Measurements from ENCODE around the gene CD300H.
A peak's percentile ranks its signal among the peaks of the same experiment; 100 is the strongest.

The CD300H gene

DNA sequence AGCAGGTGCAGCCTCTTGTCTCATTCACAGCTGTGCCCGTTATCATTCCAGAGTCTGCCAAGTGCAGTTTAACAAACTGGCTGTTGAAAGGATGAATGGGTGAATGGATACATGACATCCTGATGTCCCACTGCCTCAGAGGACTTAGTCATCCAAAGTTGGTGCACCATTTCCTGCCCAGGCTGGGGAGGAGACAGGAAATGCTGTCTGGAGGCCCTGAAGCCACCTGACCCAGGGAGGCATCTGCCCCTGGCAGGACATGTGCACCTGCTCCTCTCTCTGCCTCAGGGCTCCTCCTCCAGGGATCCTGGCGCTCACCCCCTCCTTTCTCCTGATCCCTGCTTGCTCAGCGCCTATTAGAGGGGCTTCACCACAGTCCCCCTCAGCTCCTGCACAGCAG, 19.6 kb downstream of the CD300H start:
- no peak for DNase-seq

DNA sequence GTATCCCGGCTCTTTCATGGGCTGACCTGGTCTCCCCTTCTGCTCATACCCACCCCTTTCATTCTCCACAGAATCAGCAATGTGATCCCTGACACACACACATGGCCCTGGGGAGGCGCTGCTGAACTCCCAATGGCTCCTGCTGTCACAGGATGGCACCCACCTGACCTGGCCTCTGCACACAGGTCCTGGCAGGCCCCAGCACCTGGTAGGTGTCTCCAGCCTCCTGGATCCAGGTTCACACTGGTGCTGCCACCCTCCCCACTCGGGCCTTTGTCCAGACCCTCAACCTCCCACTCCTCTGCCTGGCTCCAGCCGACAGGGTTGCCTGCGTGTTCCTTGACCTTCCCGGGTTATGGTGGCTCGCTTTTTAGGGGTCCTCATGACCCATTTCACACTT, 20.0 kb downstream of the CD300H start:
- DNase-seq, result no peak

DNA sequence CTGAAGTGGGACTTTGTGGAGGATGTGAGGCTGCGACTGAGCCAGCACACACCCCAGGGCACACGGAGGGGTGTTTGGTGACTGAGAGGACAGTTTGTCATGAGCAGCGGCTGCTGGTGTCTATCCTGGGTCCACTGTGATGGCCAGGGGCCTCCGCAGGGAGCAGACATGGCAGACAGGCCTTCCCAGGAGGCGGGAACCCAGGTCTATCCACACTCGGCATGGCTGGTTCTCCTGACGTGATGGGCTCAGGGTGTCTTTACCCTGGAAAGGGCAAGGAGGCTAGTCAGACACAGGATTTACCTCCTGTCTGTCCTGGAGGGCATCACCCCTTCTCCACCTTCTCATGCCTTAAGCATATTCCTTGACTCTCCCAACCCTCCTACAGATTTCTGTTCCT, 20.7 kb downstream of the CD300H start:
- DNase-seq, result no peak

DNA sequence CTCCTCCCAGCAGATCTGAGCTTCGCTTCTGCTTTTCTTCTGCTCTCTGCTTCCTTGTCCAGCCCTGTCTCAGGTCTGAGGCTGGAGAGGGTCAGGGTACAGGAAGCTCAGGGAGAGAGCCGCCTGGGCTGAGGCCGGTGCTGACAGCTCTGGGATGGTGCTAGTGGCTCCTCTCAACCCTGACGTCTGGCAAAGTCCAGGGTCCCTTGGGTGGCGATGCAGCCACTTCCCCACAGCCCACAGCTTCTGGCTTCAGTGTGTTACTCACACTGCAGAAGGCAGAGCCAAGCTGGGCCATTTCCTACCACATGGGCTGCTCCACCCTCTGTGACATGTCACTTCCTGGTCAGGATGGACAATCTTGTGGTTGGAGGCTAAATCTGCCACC, 21.5 kb downstream of the CD300H start, which contains the start of gene CD300C:
Gene CD300C (minus strand): TSS at position 273 of the 388 bp plus-strand sequence. CDS start 333 bp downstream, outside the sequence.
- no peak for DNase-seq

DNA sequence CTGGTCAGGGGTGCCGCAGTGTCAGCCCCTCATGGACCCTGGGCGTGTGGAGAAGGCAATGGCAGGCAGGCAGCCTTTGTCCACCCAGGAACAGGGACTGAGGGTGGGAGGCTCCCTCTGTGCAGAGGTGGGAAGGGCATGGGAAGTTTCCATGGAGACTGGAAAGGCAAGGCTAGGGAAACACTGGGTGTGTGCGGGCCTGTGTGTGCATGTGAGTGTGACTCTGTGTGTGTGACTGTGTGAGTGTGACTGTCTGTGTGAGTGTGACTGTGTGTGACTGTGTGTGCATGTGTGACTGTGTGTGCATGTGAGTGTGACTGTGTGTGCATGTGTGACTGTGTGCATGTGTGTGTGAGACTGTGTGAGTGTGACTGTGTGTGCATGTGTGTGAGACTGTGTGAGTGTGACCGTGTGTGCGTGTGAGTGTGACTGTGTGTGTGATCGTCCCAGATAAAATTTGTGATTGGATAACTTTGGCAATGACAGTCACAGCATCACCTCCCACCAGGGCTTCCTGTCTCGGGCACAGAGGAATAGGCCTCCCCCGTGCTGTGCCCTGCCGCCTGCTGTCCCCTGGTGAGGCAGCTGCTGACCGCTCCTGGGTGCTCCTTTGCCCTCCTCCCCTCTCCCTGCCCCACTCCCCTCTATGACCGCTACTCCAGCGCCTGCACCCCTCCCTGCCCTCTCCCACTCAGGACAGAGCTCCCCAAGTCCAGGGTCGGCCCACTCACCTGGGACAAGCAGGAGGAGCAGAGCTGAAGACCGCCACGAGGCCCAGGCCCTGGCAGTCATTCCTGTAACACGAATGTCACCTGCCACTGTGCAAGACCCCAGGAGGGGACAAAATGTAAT, 22.1 kb downstream of the CD300H start:
- DNase-seq, result no peak

DNA sequence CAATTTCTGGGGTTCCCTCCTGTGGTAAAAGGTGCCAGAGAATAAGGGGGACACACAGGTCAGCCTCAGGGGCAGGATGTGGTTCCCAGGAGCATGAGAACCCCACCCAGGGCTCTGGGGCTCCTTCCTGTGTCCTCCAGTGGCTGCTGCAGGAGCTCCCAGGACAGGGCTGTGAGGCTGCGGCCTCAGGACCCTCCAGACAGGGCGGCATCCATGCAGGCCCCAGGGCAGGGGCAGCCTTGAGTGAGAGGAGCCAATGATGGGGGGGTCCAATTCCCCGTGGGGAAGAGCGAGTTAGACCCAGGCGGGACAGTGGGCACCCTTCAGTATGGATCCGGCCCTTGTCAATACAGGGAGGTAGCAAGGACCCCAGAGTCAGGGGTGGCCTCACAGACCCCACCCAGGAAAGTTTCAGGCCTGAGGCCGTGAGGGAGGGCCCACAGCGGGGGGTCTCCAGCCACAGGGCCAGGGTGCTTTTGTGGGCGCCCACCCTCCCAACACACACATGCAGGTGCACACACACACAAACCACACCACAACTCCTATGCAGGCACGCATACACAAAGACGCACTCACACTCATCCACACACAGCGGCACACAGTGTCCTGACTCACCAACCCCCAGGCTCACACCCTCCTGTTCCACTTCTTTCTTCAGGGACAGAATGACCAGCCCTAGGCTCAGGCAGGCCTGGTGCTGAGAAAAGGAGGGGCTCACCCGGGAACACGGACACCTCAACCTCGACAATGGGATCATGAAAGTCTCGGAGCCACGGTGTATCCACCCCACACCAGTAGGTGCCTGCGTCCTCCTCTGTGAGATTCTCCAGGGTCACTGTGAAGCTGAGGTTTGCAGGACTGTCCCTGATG, 23.2 kb downstream of the CD300H start:
- no peak for DNase-seq

DNA sequence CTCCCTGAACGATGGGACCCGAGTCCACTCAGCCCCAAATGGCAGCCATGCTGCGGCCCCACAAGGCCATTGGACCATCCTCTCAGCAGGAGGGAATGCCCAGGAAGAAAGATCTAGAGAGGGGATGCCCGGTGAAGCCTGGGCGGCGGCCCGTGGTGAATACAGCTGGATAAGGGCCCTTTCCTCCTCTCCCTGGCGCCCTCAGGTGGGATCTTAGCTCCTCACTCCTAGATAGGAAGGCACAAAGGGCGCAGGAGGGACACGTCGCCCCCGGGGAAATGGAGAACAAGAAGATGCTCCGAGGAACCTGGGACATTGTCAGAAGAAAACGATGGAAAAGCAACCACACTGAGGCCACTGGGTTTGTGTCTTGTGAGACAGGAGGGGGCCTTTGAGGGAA, 23.9 kb downstream of the CD300H start:
- DNase-seq, result no peak

DNA sequence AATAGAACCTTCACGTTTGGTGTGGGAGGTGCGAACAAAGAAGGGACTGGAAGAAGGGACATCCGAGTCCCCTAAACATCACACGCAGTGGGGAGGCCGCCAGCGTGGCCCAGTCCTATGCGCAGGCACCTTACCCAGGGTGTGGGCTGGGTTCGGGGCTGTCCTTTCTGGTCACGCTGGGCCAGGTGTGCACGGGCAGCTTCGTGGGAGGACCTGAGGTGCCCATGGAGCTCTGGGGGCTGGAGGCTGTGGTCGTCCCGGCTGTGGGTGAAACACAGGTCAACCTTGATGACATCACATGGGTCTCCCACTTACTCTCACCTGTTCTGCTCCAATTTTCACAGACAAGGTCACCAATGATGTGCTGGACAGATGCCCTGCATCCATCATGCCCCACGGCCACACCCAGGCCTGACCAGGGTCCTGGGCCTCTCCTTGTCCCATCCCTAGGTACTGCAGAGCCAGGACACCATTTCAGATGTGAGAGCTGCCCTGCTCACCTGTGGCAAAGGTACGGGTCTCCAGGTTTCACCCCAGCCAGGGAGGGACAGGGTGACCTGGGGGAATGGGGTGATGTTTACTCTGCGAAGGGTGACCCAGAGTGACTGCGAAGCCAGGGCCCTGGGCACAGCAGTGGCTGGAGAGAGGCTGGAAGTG, 24.5 kb downstream of the CD300H start:
- no peak for DNase-seq

DNA sequence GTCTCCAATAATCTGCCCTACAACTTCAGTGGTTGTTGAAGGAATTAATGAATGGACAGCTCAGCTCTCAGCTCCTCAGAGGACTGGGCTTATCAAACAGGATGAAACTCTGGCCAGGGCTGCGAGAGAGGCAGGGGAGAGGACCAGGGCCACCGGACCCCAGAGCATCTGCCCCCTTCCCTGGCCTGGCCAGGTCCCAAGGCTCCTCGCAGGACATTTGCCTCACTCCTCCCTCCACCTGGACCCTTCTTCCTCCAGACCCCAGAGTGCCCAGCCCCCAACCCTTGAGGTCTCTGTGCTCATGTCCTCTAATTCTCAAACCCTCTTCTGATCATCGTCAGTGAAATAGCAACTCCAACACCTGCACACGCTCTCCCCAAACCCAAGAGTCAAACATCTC, 25.1 kb downstream of the CD300H start:
- DNase-seq, result no peak

DNA sequence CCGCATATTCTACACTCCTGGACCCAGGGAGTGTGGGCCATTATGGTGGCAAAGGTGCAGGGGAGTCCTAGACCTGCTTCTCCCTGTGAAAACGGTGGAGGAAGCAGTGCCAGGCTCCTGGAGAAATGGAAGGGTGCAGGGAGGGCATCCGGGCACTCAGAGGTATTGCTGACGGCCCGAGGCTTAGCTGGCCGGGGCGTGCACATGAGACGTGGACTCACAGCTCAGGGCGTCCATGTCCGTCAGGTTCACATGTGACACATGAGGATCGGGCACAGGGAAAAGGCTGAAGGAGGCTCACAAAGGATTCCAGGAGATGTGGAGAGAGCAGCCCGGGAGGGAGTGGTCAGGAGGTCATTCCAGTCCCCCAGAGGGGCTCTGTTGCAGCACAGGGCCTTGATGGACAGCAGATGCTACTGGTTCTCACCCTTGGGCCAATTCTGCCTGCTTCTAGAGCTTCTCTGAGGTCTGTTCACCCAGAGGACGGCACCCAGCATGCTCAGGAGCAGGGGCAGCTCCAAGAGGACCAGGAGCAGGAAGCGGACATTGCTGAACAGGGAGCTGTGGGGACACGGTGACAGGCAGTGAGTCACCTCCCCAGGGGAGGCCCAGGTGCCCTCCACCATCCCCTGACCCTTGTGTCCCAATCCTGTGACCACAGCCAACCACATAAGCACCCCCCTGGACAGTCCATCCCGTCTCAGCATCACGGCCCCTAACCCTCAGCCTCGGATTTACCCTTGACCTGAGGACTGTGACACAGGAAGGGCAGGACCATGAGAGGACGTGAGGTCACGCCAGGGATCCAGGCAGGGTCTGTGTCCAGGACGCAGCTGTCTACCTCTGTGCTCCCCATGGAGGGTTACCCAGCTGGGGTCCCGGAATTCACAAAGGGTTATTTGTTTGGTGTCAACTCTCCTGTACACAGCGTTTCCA, 25.9 kb downstream of the CD300H start:
- DNase-seq, result no peak

DNA sequence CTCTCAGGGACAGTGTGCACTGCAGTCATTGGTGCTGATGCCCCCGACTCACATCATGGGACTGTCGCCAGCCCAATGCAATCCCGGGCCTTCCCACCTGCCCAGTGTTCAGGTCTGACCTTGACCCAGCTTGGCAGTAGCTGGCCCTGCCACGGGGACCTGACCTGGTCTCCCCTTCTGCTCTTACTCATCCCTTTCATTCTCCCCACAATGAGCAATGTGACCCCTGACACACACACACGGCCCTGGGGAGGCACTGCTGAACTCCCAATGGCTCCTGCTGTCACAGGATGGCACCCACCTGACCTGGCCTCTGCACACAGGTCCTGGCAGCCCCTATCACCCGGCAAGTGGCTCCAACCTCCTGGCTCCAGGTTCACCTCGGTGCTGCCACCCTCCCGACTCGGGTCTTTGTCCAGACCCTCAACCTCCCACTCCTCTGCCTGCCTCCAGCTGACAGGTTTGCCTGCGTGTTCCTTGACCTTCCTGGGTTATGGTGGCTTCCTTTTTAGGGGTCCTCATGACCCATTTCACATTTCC, 28.0 kb downstream of the CD300H start:
- no peak for DNase-seq

DNA sequence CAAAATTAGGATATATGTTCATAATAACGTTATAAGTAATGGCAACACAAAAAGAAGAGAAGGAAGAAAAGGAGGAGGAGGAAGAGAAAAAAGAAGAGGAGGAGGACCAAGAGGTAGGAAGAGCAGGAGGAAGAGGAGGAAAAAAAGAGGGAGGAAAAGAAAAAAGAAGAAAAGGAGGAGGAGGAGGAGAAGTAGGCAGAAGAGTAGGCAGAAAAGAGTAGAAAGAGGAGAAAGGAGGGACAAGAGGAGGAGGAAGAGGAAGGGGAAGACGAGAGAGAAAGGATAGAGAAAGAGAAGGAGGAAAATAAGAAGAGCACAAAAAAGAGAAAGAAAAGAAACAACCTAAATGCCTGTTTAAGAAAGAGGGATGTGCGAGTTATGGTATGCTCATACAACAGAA, 30.4 kb downstream of the CD300H start:
- DNase-seq, result no peak

DNA sequence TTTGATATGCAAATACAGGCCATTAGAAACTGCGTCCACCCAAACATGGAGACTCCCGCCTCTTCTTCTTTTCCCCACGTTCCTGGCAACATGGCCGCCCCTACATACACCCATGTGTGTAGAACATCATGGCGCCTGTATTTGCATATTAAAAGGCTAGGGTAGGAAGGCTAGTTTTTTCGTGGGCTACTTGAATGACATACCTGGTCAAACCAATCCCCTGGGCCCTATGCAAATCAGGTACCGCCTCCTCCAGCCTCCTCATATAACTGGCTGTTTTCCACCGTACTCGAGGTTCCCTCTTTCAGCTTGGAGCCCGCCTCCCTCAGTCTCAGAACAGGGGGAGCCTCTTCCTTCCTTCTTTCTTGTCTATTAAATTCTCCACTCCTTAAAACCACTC, 35.2 kb downstream of the CD300H start:
- DNase-seq, result peak; percentile 19 to 74

DNA sequence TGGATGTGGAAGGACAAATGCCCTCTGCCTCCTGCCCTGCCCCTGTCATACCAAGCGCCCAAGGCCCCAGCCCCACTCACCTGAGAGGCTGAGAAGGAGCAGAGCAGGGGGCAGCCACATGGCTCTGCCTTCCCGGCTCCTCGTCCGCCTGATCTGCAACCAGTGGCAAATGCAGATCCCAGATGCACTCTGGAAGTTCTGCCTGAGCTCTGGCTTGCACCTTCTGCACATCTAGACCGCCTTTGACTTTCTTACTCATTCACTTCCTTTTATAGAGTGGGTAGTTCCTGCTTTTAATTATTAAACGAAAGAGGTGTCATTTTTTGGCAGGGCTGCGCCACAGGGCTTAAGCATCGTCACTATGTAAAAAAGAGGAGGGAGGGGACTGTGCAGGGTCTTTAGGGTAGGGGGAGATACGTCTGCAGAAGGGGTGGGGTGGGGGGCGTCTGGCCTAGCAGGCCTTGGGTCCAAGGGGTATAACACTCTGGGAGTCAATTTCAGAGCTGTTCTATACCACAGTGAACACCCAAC, 36.0 kb downstream of the CD300H start, which contains the start of gene CD300LB:
Gene CD300LB (minus strand): TSS at position 245 of the 531 bp plus-strand sequence. CDS start 125 bp downstream, at position 120.
- no peak for DNase-seq

DNA sequence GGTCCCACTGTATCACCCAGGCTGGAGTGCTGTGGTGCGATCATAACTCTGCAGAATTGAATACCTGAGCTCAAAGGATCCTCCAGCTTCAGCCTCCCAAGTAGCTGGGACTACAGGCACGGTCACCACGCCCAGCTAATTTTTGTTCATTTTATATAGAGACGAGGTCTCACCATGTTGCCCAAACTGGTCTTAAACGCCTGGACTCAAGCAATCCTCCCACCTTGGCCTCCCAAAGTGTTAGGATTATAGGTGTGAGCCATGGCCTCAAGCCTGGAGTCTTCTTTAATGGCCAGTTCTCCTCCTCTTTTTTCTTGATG, 36.5 kb downstream of the CD300H start:
- DNase-seq, result no peak

DNA sequence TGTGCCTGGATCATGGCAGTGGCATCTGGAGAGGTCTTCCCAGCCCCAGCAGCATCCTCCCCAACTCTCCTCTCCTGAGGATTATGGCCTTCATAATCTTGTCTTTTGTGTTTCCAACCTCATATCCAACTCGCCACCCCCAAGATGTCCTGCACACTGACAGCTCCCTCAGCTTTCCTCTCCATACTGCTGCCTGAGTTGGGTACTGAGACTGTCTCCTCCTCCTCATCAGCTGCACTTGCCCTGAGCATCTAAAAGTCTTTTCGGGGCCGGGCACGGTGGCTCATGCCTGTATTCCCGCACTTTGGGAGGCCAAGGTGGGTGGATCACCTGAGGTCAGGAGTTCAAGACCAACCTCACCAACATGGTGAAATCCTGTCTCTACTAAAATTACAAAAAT, 38.1 kb downstream of the CD300H start:
- DNase-seq, result no peak

DNA sequence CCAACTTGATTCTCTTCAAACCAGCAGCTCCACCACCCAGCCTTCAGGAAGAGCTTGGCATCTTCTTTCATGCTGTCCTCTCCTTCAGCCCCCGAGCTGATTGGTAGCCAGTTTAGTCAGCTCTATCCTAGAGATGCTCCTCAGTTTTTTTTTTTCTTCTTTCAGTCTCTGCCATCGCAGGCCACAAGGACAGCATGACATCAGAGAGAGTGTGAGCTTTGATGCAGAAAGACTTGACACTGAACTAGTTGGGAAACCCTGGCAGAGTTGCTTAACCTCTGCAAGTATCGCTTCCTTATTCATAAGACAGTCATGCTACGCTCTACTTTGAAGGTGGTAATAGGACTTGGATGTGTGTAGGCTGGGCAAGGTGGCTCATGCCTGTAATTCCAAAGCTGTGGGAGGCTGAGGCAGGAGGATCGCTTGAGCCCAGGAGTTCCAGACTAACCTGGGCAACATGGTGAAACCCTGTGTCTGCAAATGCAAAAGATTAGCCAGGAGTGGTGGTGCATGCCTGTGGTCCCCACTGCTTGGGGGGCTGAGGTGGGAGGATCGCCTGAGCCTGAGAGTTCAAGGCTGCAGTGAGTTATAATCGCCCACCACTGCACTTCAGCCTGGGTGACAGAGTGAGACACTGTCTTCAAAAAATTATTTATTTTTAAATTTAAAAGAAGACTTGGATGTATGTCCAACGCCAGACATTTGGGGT, 38.7 kb downstream of the CD300H start:
- no peak for DNase-seq

DNA sequence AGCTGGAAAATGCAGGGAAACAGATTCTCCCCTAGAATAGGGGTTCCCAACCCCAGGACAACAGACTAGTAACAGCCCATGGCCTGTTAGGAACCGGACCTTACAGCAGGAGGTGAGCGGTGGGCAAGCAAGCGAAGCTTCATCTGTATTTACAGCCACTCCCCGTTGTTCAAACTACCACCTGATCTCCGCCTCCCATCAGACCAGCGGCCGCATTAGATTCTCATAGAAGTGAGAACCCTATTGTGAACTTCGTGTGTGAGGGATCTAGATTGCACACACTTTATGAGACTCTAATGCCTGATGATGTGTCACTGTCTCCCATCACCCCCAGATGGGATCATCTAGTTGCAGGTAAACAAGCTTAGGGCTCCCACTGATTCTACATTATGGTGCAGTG, 39.6 kb downstream of the CD300H start:
- DNase-seq, result no peak

DNA sequence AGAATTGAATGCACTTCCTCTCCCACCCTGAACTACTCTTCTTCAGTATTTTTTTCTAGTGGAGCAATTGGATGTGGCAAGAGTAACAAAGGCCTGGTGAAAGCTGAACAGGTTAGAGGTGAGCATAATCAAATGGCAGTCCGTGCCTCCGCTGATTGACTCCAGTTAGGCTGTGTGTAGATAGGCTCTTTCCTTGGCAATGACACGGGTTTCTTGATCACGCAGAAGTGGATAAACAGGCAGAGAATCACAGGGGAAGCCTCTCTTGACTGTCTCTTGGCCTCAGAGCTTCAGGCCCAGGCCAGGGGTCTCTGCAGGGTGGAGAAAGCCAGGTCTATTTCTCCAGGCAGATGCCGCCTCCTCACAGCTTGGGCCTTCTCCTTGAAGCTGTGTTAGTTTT, 40.2 kb downstream of the CD300H start:
- no peak for DNase-seq

DNA sequence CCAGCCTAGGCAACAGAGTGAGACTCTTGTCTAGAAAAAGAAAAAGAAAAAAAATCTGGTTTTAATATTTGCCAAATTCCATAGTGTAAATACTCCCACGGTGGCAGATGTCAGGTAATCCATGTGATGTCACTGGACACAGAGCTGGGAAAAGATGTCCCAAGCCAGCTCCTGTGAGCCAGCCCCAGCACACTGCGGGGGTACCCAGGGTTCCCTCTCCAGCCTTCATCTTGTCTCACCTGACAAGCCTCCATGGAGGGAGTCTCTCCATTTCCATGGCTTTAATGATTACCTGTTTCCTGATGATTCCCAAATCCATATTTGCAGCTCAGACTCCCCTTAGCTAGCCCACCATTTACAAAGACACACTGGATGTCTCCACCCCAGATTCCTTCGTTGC, 40.6 kb downstream of the CD300H start:
- DNase-seq, result no peak

DNA sequence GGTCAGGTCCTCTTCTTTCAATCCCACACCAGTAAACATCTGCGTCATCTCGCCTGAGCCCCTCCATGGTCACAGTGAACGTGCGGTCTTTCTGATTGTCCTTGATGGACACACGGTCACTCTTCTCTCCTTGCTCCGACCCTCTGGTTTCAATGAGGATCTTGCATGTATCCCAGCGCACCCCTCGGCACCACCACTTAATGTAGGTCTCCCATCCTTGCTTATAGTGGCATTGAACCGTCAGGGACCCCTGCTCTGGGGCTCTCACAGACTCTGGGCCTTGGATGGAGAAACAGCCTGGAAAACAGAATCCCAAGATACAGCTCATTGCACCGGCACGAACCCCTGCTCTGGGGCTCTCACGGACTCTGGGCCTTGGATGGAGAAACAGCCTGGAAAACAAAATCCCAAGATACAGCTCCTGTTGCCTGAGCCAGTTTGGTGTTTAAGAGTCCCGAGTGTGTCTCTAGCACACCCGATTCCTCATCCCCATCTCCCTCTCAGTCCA, 41.5 kb downstream of the CD300H start:
- DNase-seq, result no peak

All from NCI-H446 (cell line).